GM23338 (cell line): Measurements from ENCODE around the gene KAZN. TPM values are rescaled to one million over a fixed set of nuclear protein-coding genes. Genes with fewer than 3 reads are reported as not detected.

Experiments used
- ATAC-seq: fragments of 200-7000 bp; cut with Tn5 transposase; 3 replicates; pipeline ENCODE4 v1.9.1; 2020
- DNase-seq: peaks from one replicate; pipeline ENCODE4 v3.0.0-alpha.2; 2015; ENCODE audit warnings: low spot score
- H2AFZ ChIP-seq: fragments of 200-600 bp; sonication (generic); 2 replicates; pipeline ENCODE4 v1.8.0; 2016; ENCODE audit warnings: antibody characterized with exemption, mild to moderate bottlenecking, moderate library complexity
- H3F3A ChIP-seq: fragments of 200-600 bp; sonication (generic); replicated peaks from 2 replicates; pipeline ENCODE4 v1.8.0; 2017; ENCODE audit warnings: antibody characterized with exemption, mixed run types, low read depth
- H3K27ac ChIP-seq: fragments of 200-600 bp; sonication (generic); 2 replicates; pipeline ENCODE4 v1.6.1; 2016; ENCODE audit warnings: low read depth
- H3K27me3 ChIP-seq: fragments of 200-600 bp; sonication (generic); 2 replicates; pipeline ENCODE4 v1.8.0; 2016; ENCODE audit warnings: mild to moderate bottlenecking, mixed run types, moderate library complexity; ENCODE audit not compliant: insufficient read depth
- H3K36me3 ChIP-seq: fragments of 200-600 bp; sonication (generic); 2 replicates; pipeline ENCODE4 v1.8.0; 2016; ENCODE audit warnings: mild to moderate bottlenecking; ENCODE audit not compliant: insufficient read depth
- H3K4me1 ChIP-seq: fragments of 200-600 bp; sonication (generic); 2 replicates; pipeline ENCODE4 v1.8.0; 2016; ENCODE audit warnings: mild to moderate bottlenecking, moderate library complexity; ENCODE audit not compliant: insufficient read depth
- H3K4me2 ChIP-seq: fragments of 200-600 bp; sonication (generic); 2 replicates; pipeline ENCODE4 v1.7.1; 2017; ENCODE audit warnings: mixed run types
- H3K4me3 ChIP-seq: fragments of 200-600 bp; sonication (generic); 2 replicates; pipeline ENCODE4 v1.6.1; 2016; ENCODE audit warnings: mixed run types
- H3K79me2 ChIP-seq: fragments of 200-600 bp; sonication (generic); replicated peaks from 2 replicates; pipeline ENCODE4 v1.8.0; 2017; ENCODE audit warnings: mild to moderate bottlenecking; ENCODE audit not compliant: insufficient read depth
- H3K9me2 ChIP-seq: fragments of 200-600 bp; sonication (generic); 2 replicates; pipeline ENCODE4 v1.8.0; 2017; ENCODE audit not compliant: insufficient read depth
- H4K20me1 ChIP-seq: fragments of 200-600 bp; sonication (generic); replicated peaks from 2 replicates; pipeline ENCODE4 v1.8.0; 2017; ENCODE audit warnings: mild to moderate bottlenecking; ENCODE audit not compliant: insufficient read depth
- H3K27ac Mint-ChIP-seq: 2 replicates; pipeline ENCODE4 v1.8.0; 2020; ENCODE audit warnings: inconsistent platforms, mild to moderate bottlenecking, moderate library complexity, mixed read lengths
- H3K27me3 Mint-ChIP-seq: 3 replicates; pipeline ENCODE4 v1.8.0; 2022; ENCODE audit warnings: low read depth, mild to moderate bottlenecking, moderate library complexity, mixed read lengths, inconsistent platforms; ENCODE audit not compliant: insufficient read depth, poor library complexity
- H3K36me3 Mint-ChIP-seq: 3 replicates; pipeline ENCODE4 v1.8.0; 2021; ENCODE audit warnings: low read depth, mild to moderate bottlenecking, inconsistent platforms, moderate library complexity, mixed read lengths
- H3K4me1 Mint-ChIP-seq: 3 replicates; pipeline ENCODE4 v1.8.0; 2020; ENCODE audit warnings: mild to moderate bottlenecking, inconsistent platforms, mixed read lengths
- H3K4me3 Mint-ChIP-seq: 3 replicates; pipeline ENCODE4 v1.8.0; 2021; ENCODE audit warnings: moderate library complexity, mild to moderate bottlenecking, inconsistent platforms, mixed read lengths
- H3K9me3 Mint-ChIP-seq: 3 replicates; pipeline ENCODE4 v1.8.0; 2020; ENCODE audit warnings: moderate library complexity, mild to moderate bottlenecking, inconsistent platforms, mixed read lengths
- CTCF ChIP-seq, 2 experiments: fragments of 200-600 bp in 1 of 2; sonication (generic) in 1 of 2; conservative IDR thresholded peaks; 2 replicates each; pipeline versions ENCODE4 v1.5.1 to v1.6.1; 2016 to 2017; ENCODE audit warnings: antibody characterized with exemption in 2 of 2, low read depth in 2 of 2, mild to moderate bottlenecking in 2 of 2, moderate library complexity in 1 of 2
- REST ChIP-seq: IDR thresholded peaks from one replicate; pipeline ENCODE4 v1.6.1; 2018; ENCODE audit warnings: antibody characterized with exemption; ENCODE audit not compliant: unreplicated experiment
- STAT1 ChIP-seq: IDR thresholded peaks from one replicate; pipeline ENCODE4 v1.6.1; 2016; ENCODE audit warnings: antibody characterized with exemption; ENCODE audit not compliant: unreplicated experiment
- ZNF114 ChIP-seq: fragments of 250-450 bp; sonication (Bioruptor Pico); IDR thresholded peaks from 2 replicates; pipeline ENCODE4 v1.5.0; 2020; ENCODE audit warnings: mild to moderate bottlenecking, moderate library complexity
- polyA plus RNA-seq: library from polyadenylated mRNA; unstranded; fragments of >200 nt; fragmentation: Nextera tagmentation; extraction: Ambion mirVana; gene quantifications from 2 replicates; pipeline ENCODE4 v1.2.1, GENCODE V29; 2016
- total RNA-seq: library from RNA; depleted of rRNA; stranded (reverse); fragments of >200 nt; shearing (Covaris generic); gene quantifications from 2 replicates; pipeline ENCODE4 v1.2.3, GENCODE V29; 2014

The KAZN gene
- total and polyA plus RNA-seq, 2 experiments from 2014 or later = 9.9 to 15.0 TPM

GRCh38 chr1:14815175-14815877, 216.8 kb downstream of the KAZN start:
- Histone ChIP-seq H3K27ac (no peak overlapping the region), H3K4me1 (no peaks in the 10 kb centered on the region), H3K9me2 (peaks cover 9% of the 10 kb centered on the region; the same call in 1 of the 2 replicates), H4K20me1 (no peaks in the 10 kb centered on the region), H3K27me3 (no peaks in the 10 kb centered on the region), H3K4me2 (no peak overlapping the region), H3F3A (no peaks in the 10 kb centered on the region), H3K36me3 (no peaks in the 10 kb centered on the region), H3K79me2 (no peaks in the 10 kb centered on the region), H3K4me3 (no peak overlapping the region), H2AFZ (no peak overlapping the region)
- ATAC-seq = no peak
- Mint-ChIP-seq H3K4me1 (no peaks in the 10 kb centered on the region), H3K27me3 (no peaks in the 10 kb centered on the region), H3K4me3 (no peak overlapping the region), H3K27ac (no peak overlapping the region), H3K9me3 (no peaks in the 10 kb centered on the region), H3K36me3 (no peaks in the 10 kb centered on the region)
- no peak for DNase-seq
- TF ChIP-seq STAT1 = no peak

- H3K36me3 Mint-ChIP-seq = no peaks in the 10 kb centered on the region; the same call in 2 of the 3 replicates
- H3K9me2 ChIP-seq = peaks cover 7% of the 10 kb centered on the region; the same call in 1 of the 2 replicates
- no peaks in the 10 kb centered on the region for H3F3A ChIP-seq
- no peak overlapping the region for H3K27ac ChIP-seq
- no peaks in the 10 kb centered on the region for H3K4me1 ChIP-seq
- no peaks in the 10 kb centered on the region for H3K79me2 ChIP-seq
- H3K27ac Mint-ChIP-seq = no peak overlapping the region
- H3K27me3 Mint-ChIP-seq = no peaks in the 10 kb centered on the region
- H4K20me1 ChIP-seq = no peaks in the 10 kb centered on the region
- ATAC-seq (no peak), DNase-seq (no peak)
- no peaks in the 10 kb centered on the region for H3K36me3 ChIP-seq
- no peaks in the 10 kb centered on the region for H3K9me3 Mint-ChIP-seq
- TF ChIP-seq CTCF (conservative IDR thresholded peaks at IDR 0.05; ENCODE audit: low read depth in 2 of 2) (no peak), REST (no peak), ZNF114 (no peak)
- H3K4me3 Mint-ChIP-seq = no peak overlapping the region
- H3K4me1 Mint-ChIP-seq = no peaks in the 10 kb centered on the region
- H3K27me3 ChIP-seq = no peaks in the 10 kb centered on the region
- no peak overlapping the region for H2AFZ ChIP-seq
- no peak overlapping the region for H3K4me3 ChIP-seq
- no peak overlapping the region for H3K4me2 ChIP-seq
Measured at GRCh38 chr1:14817223-14818170, 219.0 kb downstream of the KAZN start.
